D721Med (cell line): Measurements from ENCODE around the gene EZH2.

Source experiments
- DNase-seq: peaks from one replicate; pipeline ENCODE4 v3.0.0; 2011; ENCODE audit warnings: low spot score; ENCODE audit not compliant: insufficient read length
- FAIRE-seq: peaks from 2 replicates; lab custom pipeline; 2011; peaks lifted over from hg19 to GRCh38; lab: Jason Lieb, UNC
- TF ChIP-seq, protein P1 (sequence below): IDR thresholded peaks from 2 replicates; pipeline ENCODE4 v1.5.1; 2012; ENCODE audit warnings: mild to moderate bottlenecking, control low read depth; ENCODE audit not compliant: insufficient read depth; ENCODE audit errors: missing control alignments

EZH2 gene

DNA sequence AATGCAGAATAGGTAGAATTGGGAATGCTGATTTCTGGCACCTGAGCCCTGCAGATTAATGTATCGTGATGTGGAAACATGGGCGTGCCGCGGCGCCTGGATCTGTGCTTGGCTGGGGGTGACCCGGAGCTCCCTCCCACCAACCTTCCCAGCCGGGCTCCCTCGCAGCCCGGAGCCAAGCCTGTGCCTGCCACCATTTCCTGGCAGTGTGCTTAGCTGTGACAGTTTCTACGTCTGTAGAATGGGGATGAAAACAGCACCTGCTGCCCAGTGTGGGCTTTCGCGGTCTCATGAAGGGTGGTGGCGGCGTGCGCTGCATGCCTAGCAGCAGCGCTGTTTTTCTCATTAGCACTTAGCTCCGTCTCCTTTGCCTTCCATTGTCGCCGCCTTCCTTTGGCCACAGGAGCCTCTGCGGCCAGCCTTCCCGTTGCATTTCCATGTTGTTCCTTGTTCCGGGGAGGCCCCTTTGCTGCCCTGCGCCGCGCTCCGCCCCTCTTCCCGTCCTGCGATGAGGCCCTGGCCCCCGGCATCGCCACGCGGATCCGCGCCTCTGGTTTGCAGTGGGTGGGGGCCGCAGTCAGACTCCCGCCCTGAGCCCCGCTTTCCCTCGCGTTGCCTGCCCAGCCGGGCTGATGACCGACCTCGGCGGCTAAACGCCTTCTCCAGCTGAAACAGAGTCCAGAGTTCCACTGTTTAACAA is 101.2 kb downstream of the EZH2 start:
- TF ChIP-seq, protein P1, sequence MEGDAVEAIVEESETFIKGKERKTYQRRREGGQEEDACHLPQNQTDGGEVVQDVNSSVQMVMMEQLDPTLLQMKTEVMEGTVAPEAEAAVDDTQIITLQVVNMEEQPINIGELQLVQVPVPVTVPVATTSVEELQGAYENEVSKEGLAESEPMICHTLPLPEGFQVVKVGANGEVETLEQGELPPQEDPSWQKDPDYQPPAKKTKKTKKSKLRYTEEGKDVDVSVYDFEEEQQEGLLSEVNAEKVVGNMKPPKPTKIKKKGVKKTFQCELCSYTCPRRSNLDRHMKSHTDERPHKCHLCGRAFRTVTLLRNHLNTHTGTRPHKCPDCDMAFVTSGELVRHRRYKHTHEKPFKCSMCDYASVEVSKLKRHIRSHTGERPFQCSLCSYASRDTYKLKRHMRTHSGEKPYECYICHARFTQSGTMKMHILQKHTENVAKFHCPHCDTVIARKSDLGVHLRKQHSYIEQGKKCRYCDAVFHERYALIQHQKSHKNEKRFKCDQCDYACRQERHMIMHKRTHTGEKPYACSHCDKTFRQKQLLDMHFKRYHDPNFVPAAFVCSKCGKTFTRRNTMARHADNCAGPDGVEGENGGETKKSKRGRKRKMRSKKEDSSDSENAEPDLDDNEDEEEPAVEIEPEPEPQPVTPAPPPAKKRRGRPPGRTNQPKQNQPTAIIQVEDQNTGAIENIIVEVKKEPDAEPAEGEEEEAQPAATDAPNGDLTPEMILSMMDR: no peak
- DNase-seq (no peak), FAIRE-seq (no peak)

DNA sequence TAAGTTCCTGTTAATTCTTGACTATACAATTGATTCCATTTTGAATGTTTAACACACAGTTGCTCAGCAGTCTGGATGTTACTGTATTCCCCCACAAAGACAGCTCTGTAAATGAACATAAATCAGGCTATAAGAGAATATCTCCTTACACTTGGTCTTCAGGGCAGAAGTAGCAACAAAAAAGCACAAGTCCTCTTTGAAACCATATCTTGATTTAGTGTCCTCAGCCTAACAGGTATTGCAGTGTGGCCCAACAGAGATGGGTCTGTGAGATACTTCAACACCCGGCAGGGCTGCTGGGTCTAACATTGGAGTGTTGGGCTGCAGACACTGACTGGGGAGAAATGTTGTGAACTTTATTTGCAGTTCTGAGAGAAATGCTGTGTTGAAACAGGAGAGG is 109.6 kb downstream of the EZH2 start:
- TF ChIP-seq, protein P1: no peak
- no peak for FAIRE-seq
- no peak for DNase-seq

DNA sequence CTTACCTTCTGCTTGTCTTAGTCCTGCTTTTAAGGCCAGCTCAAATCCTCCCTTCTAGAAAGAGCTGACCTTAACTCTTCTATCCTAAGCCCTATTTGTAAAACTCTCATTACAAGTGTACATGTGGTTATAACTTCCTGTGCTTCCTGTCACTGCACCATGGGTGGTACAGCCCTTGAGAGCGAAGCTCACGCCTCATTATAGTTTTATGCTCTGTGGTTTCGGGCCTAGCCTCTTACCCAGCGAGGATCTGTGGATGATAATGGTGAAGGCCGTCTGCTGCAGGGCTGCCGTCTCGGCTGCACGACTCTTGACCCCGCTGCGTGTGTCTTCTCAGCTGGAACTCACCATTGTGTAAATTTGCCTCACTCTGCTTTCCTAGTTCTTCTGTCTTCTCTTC is 110.8 kb downstream of the EZH2 start:
- TF ChIP-seq, protein P1: no peak
- FAIRE-seq: no peak
- no peak for DNase-seq

DNA sequence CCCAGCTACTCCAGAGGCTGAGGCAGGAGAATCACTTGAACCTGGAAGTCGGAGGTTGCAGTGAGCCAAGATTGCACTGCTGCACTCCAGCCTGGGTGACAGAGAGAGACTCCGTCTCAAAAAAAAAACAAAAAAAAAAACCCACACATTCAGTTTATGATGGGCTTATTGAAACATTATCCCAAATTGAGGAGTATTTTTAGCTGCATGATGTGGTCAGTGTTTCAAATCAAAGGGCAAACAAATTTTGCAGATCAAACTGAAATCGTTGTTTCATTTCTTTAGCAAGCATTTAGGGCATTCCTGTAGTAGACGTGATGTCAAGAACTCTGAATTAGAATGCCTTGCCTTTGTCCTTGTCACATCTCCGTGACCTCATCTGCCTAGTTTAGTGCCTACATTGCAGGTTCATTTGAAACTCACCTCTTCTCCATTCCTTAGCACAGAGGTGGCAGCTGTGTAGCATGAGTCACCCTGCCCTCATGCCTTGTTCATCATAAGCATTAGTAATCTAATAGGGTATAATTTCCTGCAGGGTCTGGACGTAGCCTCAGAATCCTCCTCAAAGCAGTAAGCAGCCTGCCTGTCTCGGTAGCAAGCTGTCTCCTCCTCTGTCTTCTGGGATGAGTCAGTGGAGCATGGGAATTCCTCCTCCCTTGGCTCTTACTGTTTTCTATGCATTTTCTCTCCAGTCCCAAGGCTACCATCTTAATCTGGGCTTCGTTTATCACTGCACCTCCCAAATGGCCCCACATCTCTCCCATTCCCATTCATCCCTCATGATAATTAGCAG is 111.6 kb downstream of the EZH2 start:
- FAIRE-seq: no peak
- DNase-seq: peak; percentile 37
- TF ChIP-seq, protein P1: no peak

DNA sequence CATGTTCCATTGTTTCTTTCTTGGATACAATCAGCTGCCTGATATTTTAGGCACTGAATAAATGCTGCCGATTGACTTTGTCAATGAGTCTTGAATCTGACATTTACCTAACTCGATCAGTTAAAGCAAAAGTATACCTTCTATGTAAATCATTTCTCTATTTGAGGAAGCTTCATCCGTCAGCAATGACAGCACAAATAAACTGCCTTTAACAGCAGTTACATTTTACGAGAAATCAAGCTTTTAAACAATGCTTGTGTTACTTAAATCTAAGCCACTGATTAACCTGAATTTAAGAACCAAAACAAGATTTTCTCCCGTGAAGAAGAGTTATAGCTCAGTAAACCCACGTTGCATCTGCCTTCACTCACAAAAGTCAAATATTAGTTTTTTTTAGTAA is 114.1 kb downstream of the EZH2 start:
- FAIRE-seq (no peak), DNase-seq (no peak)
- TF ChIP-seq, protein P1: no peak

DNA sequence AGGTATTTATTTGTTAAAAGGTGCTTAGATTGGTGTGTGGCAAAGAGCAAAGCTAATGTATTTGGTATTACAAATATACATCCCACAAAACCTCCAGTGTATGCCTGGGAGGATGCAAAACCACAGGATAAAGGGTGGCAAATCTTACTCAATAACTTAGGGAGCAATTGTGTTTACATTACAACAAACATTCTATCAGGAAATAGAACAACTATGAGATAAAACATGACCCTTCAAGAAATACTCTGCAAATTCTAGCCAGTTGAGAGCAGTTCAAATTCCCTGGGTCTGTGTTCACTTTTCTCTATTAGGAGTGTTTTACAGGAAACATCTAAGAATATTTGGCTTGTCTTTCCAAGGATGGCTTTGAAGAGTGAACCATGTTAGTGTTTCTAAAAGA is 120.5 kb downstream of the EZH2 start:
- TF ChIP-seq, protein P1: no peak
- DNase-seq: no peak
- FAIRE-seq: no peak
